A549 (cell line): ENCODE measurements around the gene KIAA0513. TPM values are rescaled to one million over a fixed set of nuclear protein-coding genes. Genes with fewer than 3 reads are reported as not detected.

Experiments
- ATAC-seq, 2 experiments: fragments of 200-7000 bp in 1 of 2; fragments of >200 bp in 1 of 2; cut with Nextera tagmentation in 1 of 2; cut with Tn5 transposase in 1 of 2; 3 replicates each; pipeline versions ENCODE4 v1.8.0 to v1.9.1; 2018 to 2020; ENCODE audit warnings: mild to moderate bottlenecking in 1 of 2, moderate library complexity in 1 of 2
- CTCF ChIA-PET: fragments of 300-600 bp; sonication (Branson Sonifier 250); formaldehyde crosslinking; extraction: SDS; loops from one replicate; lab custom pipeline; 2021; ENCODE audit warnings: antibody characterized with exemption, inconsistent platforms; lab: Yijun Ruan, JAX
- POLR2A ChIA-PET: fragments of 350-600 bp; formaldehyde crosslinking; extraction: SDS; loops from one replicate; lab custom pipeline; 2021; ENCODE audit warnings: antibody characterized with exemption, inconsistent platforms; lab: Yijun Ruan, JAX
- DNase-seq, 2 experiments: peaks; one replicate each; pipeline versions ENCODE4 v3.0.0 to v3.0.0-alpha.2; 2011 to 2016; ENCODE audit warnings: low read depth in 1 of 2, low spot score in 1 of 2
- FAIRE-seq: peaks from 2 replicates; lab custom pipeline; 2011; peaks lifted over from hg19 to GRCh38; lab: Jason Lieb, UNC
- H3K27ac ChIP-seq, 2 experiments: fragments of >200 bp; sonication (Bioruptor Twin); formaldehyde crosslinking; 3 replicates each; pipeline ENCODE4 v1.5.1; 2016 to 2017
- H3K4me1 ChIP-seq: fragments of >200 bp; sonication (Bioruptor Twin); formaldehyde crosslinking; 3 replicates; pipeline ENCODE4 v1.6.1; 2016
- H3K4me2 ChIP-seq: fragments of >200 bp; sonication (Bioruptor Twin); formaldehyde crosslinking; 3 replicates; pipeline ENCODE4 v1.6.1; 2016
- H3K4me3 ChIP-seq: fragments of >200 bp; sonication (Bioruptor Twin); formaldehyde crosslinking; 3 replicates; pipeline ENCODE4 v1.5.1; 2016
- H3K9me3 ChIP-seq: fragments of >200 bp; sonication (Bioruptor Twin); formaldehyde crosslinking; 3 replicates; pipeline ENCODE4 v1.6.1; 2016
- BHLHE40 ChIP-seq: IDR thresholded peaks from 2 replicates; pipeline ENCODE4 v1.6.1; 2012; ENCODE audit warnings: low read depth, low read length, inconsistent platforms
- CBX2 ChIP-seq: fragments of 200-600 bp; sonication (generic); IDR thresholded peaks from 2 replicates; pipeline ENCODE4 v1.6.1; 2016; ENCODE audit warnings: low read depth, mild to moderate bottlenecking, borderline replicate concordance
- CBX8 ChIP-seq: fragments of 200-600 bp; sonication (generic); IDR thresholded peaks from 2 replicates; pipeline ENCODE4 v1.6.1; 2016
- CHD4 ChIP-seq: fragments of 200-600 bp; sonication (generic); IDR thresholded peaks from 2 replicates; pipeline ENCODE4 v1.6.1; 2016; ENCODE audit warnings: antibody characterized with exemption, mild to moderate bottlenecking, borderline replicate concordance
- ESRRA ChIP-seq: fragments of 150-350 bp; IDR thresholded peaks from 2 replicates; pipeline ENCODE4 v1.6.1; 2014; ENCODE audit warnings: mild to moderate bottlenecking, low read length, borderline replicate concordance
- FOXS1 ChIP-seq: fragments of 250-450 bp; sonication (Bioruptor Pico); IDR thresholded peaks from 2 replicates; pipeline ENCODE4 v1.5.0; 2020; ENCODE audit warnings: mild to moderate bottlenecking, moderate library complexity
- HEYL ChIP-seq: fragments of 250-450 bp; sonication (Bioruptor Pico); IDR thresholded peaks from 2 replicates; pipeline ENCODE4 v1.8.0; 2021; ENCODE audit warnings: mild to moderate bottlenecking, moderate library complexity
- HOXA7 ChIP-seq: fragments of 250-450 bp; sonication (Bioruptor Pico); IDR thresholded peaks from 2 replicates; pipeline ENCODE4 v1.5.0; 2020; ENCODE audit warnings: mild to moderate bottlenecking, moderate library complexity
- HOXB13 ChIP-seq: fragments of 250-450 bp; sonication (Bioruptor Pico); IDR thresholded peaks from 2 replicates; pipeline ENCODE4 v1.5.0; 2020; ENCODE audit warnings: low read depth, mild to moderate bottlenecking, moderate library complexity
- JUNB ChIP-seq: fragments of >200 bp; sonication (Bioruptor Twin); formaldehyde crosslinking; IDR thresholded peaks from 2 replicates; pipeline ENCODE4 v1.6.1; 2016
- MAFK ChIP-seq: fragments of 450-650 bp; IDR thresholded peaks from 2 replicates; pipeline ENCODE4 v1.6.1; 2014; ENCODE audit not compliant: partially characterized antibody
- MAX ChIP-seq: IDR thresholded peaks from 2 replicates; pipeline ENCODE4 v1.6.1; 2012
- NFE2L2 ChIP-seq: fragments of 150-350 bp; conservative IDR thresholded peaks from 2 replicates; pipeline ENCODE4 v1.6.1; 2014; ENCODE audit warnings: low read length
- NPAS2 ChIP-seq: fragments of 250-450 bp; sonication (Bioruptor Pico); IDR thresholded peaks from 2 replicates; pipeline ENCODE4 v1.8.0; 2022; ENCODE audit warnings: mild to moderate bottlenecking, moderate library complexity, borderline replicate concordance
- PBX3 ChIP-seq: IDR thresholded peaks from 2 replicates; pipeline ENCODE4 v1.6.1; 2012
- PHF8 ChIP-seq: fragments of 200-600 bp; sonication (generic); IDR thresholded peaks from 2 replicates; pipeline ENCODE4 v1.6.1; 2016; ENCODE audit warnings: low read depth, mild to moderate bottlenecking, antibody characterized with exemption, moderate library complexity, borderline replicate concordance
- POLR2AphosphoS2 ChIP-seq: conservative IDR thresholded peaks from 2 replicates; pipeline ENCODE4 v1.6.1; 2012; ENCODE audit warnings: low read length, improper control_type of control experiment, inconsistent platforms
- RAD21 ChIP-seq, 2 experiments: fragments of >200 bp in 1 of 2; sonication (Bioruptor Twin) in 1 of 2; formaldehyde crosslinking in 1 of 2; IDR thresholded peaks in 1 of 2; conservative IDR thresholded peaks in 1 of 2; 2 replicates in 1 of 2; 3 replicates in 1 of 2; pipeline ENCODE4 v1.6.1; 2012 to 2018; ENCODE audit warnings: inconsistent platforms in 1 of 2
- RARB ChIP-seq: fragments of 250-450 bp; sonication (Bioruptor Pico); IDR thresholded peaks from 2 replicates; pipeline ENCODE4 v1.8.0; 2021; ENCODE audit warnings: mild to moderate bottlenecking, moderate library complexity
- RNF2 ChIP-seq: fragments of 200-600 bp; sonication (generic); IDR thresholded peaks from 2 replicates; pipeline ENCODE4 v1.6.1; 2016; ENCODE audit warnings: low read depth, mild to moderate bottlenecking, antibody characterized with exemption, moderate library complexity, borderline replicate concordance
- TP53 ChIP-seq: fragments of 250-450 bp; sonication (Bioruptor Pico); IDR thresholded peaks from 2 replicates; pipeline ENCODE4 v1.5.0; 2021; ENCODE audit warnings: mild to moderate bottlenecking, moderate library complexity
- USF2 ChIP-seq: fragments of 450-650 bp; IDR thresholded peaks from 2 replicates; pipeline ENCODE4 v1.6.1; 2014; ENCODE audit warnings: antibody characterized with exemption
- WGBS: methylation state at CpG from one replicate; pipeline ENCODE4 v1.1.6; 2017; ENCODE audit errors: missing lambda C conversion rate; 5-methylcytosine and 5-hydroxymethylcytosine counted together
- polyA plus RNA-seq, 4 experiments: library from polyadenylated mRNA; depleted of rRNA in 3 of 4; stranded (reverse); fragments of >200 nt; fragmentation: RNase III in 1 of 4; extraction: RNeasy Plus Mini Kit Qiagen cat#74134 plus additional on column Dnase treatment in 1 of 4; gene quantifications; 2 replicates in 3 of 4; 3 replicates in 1 of 4; pipeline ENCODE4 v1.2.3, GENCODE V29; 2011 to 2017
- TF ChIP-seq, protein P1 (sequence below): fragments of 150-350 bp; IDR thresholded peaks from 2 replicates; pipeline ENCODE4 v1.6.1; 2014; ENCODE audit warnings: low read depth, mild to moderate bottlenecking, low read length
- TF ChIP-seq, protein P2 (sequence below): fragments of >200 bp; sonication (Bioruptor Twin); formaldehyde crosslinking; IDR thresholded peaks from 2 replicates; pipeline ENCODE4 v1.6.1; 2016

KIAA0513 gene
- polyA plus RNA-seq, 2 of the 4 experiments (the other 2 are of a cell fraction): 1.8 TPM

- ChIA-PET POLR2A (no interaction called here), CTCF (interaction anchor here (0.9 to 2.3 kb wide), 4 partner anchors 26 to 466 kb away, joined by 3 to 9 read pairs (median 3); no protein-coding TSS in a partner anchor)
- no peak overlapping the region for H3K4me2 ChIP-seq
These were observed 61.1 kb downstream of the KIAA0513 start for GRCh38 chr16:85088570-85089199.

DNA sequence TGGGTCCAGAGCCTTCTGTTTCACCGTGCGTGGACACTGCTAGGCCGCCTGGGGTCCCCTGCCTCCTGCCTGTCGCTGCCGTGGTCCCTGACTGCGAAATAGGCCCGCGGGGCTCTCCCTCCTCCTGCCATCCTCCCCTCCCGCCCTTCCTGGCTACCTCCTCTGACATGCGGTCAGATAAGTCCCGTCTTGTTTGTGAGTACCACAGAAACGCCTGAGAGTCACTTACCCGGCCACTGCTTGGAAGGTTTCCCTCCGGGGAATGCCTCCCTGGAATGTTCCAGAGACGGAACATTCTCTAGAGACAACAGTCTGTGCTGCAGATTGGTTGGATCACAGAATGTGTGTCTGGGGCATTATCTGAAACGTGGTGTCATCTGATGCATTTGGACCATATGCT, 61.9 kb downstream of the KIAA0513 start:
- Histone ChIP-seq H3K9me3 (no peaks in the 10 kb centered on the region), H3K4me2 (no peak overlapping the region), H3K4me3 (no peak overlapping the region), H3K27ac (no peak overlapping the region), H3K4me1 (peaks cover 4% of the 10 kb centered on the region; the same call in 2 of the 3 replicates)
- TF ChIP-seq JUNB (no peak), CBX8 (no peak), RNF2 (no peak), HOXB13 (CRISPR knock-in tag) (no peak), MAX (no peak), CHD4 (no peak), NPAS2 (no peak), USF2 (no peak)
- TF ChIP-seq, protein P1, sequence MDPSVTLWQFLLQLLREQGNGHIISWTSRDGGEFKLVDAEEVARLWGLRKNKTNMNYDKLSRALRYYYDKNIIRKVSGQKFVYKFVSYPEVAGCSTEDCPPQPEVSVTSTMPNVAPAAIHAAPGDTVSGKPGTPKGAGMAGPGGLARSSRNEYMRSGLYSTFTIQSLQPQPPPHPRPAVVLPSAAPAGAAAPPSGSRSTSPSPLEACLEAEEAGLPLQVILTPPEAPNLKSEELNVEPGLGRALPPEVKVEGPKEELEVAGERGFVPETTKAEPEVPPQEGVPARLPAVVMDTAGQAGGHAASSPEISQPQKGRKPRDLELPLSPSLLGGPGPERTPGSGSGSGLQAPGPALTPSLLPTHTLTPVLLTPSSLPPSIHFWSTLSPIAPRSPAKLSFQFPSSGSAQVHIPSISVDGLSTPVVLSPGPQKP: no peak
- ChIA-PET POLR2A (no interaction called here), CTCF (no interaction called here)
- 80% methylated on average over 16 of the region's 16 CpGs for WGBS
- ATAC-seq (no peak), FAIRE-seq (no peak), DNase-seq (no peak)

More at GRCh38 chr16:85088570-85089199, 61.1 kb downstream of the KIAA0513 start:
- ATAC-seq: no peak
- TF ChIP-seq HOXA7 (CRISPR knock-in tag) (no peak), CBX2 (no peak), MAX (no peak), PBX3 (no peak), POLR2AphosphoS2 (no peak), RARB (CRISPR knock-in tag) (no peak), HEYL (CRISPR knock-in tag) (no peak), MAFK (no peak)
- TF ChIP-seq, protein P2, sequence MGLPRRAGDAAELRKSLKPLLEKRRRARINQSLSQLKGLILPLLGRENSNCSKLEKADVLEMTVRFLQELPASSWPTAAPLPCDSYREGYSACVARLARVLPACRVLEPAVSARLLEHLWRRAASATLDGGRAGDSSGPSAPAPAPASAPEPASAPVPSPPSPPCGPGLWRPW: no peak
- TF ChIP-seq, all 56 proteins: peak for 0
- H3K27ac ChIP-seq: no peak overlapping the region
- H3K4me3 ChIP-seq: no peak overlapping the region
- no peaks in the 10 kb centered on the region for H3K9me3 ChIP-seq
- no peak for DNase-seq
- no peak for FAIRE-seq
- H3K4me1 ChIP-seq: peaks cover 4% of the 10 kb centered on the region; the same call in 2 of the 3 replicates
- WGBS: 82% methylated on average over 27 of the region's 31 CpGs

- DNase-seq (no peak), ATAC-seq (no peak), FAIRE-seq (no peak)
- no peak overlapping the region for H3K27ac ChIP-seq
- POLR2A ChIA-PET: no interaction called here
- peaks cover 4% of the 10 kb centered on the region; the same call in 2 of the 3 replicates for H3K4me1 ChIP-seq
- no peak overlapping the region for H3K4me3 ChIP-seq
- no peak for TF ChIP-seq TP53
- TF ChIP-seq PHF8: no peak
- TF ChIP-seq PBX3: no peak
- TF ChIP-seq FOXS1 (CRISPR knock-in tag): no peak
- TF ChIP-seq RAD21 (conservative IDR thresholded peaks at IDR 0.05 in 1 of 2, IDR thresholded peaks at IDR 0.05 in 1 of 2): no peak
- TF ChIP-seq NFE2L2: no peak
- TF ChIP-seq ESRRA: no peak
- TF ChIP-seq BHLHE40: no peak
- TF ChIP-seq, all 56 proteins: peak for 0
- Histone ChIP-seq H3K4me2 (no peak overlapping the region), H3K9me3 (no peaks in the 10 kb centered on the region)
- CTCF ChIA-PET: interaction anchor here (0.6 to 3.3 kb wide), 5 partner anchors 9 to 517 kb away, joined by 3 to 15 read pairs (median 3); no protein-coding TSS in a partner anchor
- WGBS: 76% methylated on average over 13 of the region's 13 CpGs
These were observed 62.6 kb downstream of the KIAA0513 start for GRCh38 chr16:85090181-85090580.
